Activated CD8-positive, alpha-beta T cell treated with anti-CD3 and anti-CD28 coated beads for 36 hours (primary cell): ENCODE measurements around the gene SART3. TPM values are rescaled to one million over a fixed set of nuclear protein-coding genes. Genes with fewer than 3 reads are reported as not detected.

ENCODE experiments used
- ATAC-seq: fragments of 200-7000 bp; cut with Tn5 transposase; one replicate; pipeline ENCODE4 v1.10.0; 2021; ENCODE audit warnings: mild to moderate bottlenecking, moderate library complexity
- CTCF ChIA-PET: fragments of 350-600 bp; sonication (Branson Sonifier 250); formaldehyde crosslinking; loops from one replicate; lab custom pipeline; 2021; ENCODE audit warnings: antibody characterized with exemption; lab: Charles Lee
- POLR2A ChIA-PET: fragments of 350-600 bp; sonication (Branson Sonifier 250); formaldehyde crosslinking; loops from one replicate; lab custom pipeline; 2021; ENCODE audit warnings: antibody characterized with exemption; lab: Charles Lee
- DNase-seq: peaks from one replicate; pipeline ENCODE4 v3.0.0-alpha.2; 2020
- H3K27ac Mint-ChIP-seq: one replicate; pipeline ENCODE4 v1.8.0; 2021; ENCODE audit warnings: mild to moderate bottlenecking, mixed read lengths
- H3K27me3 Mint-ChIP-seq: one replicate; pipeline ENCODE4 v1.8.0; 2021; ENCODE audit warnings: mixed read lengths
- H3K36me3 Mint-ChIP-seq: one replicate; pipeline ENCODE4 v1.8.0; 2021; ENCODE audit warnings: low read depth, mixed read lengths
- H3K4me1 Mint-ChIP-seq: one replicate; pipeline ENCODE4 v1.8.0; 2021; ENCODE audit warnings: low read depth, mixed read lengths
- H3K4me3 Mint-ChIP-seq: one replicate; pipeline ENCODE4 v1.8.0; 2021; ENCODE audit warnings: mild to moderate bottlenecking, moderate library complexity, mixed read lengths
- H3K9me3 Mint-ChIP-seq: one replicate; pipeline ENCODE4 v1.8.0; 2021; ENCODE audit warnings: mixed read lengths
- CTCF ChIP-seq: fragments of 200-600 bp; IDR thresholded peaks from one replicate; pipeline ENCODE4 v1.8.0; 2022; ENCODE audit warnings: antibody characterized with exemption, mild to moderate bottlenecking
- intact Hi-C: fragments of 100-400 bp; cut with micrococcal nuclease; formaldehyde crosslinking; loops from one replicate; pipeline ENCODE4 v1.10.0; 2022
- total RNA-seq, 2 experiments: library from RNA; stranded (reverse); gene quantifications; one replicate each; pipeline ENCODE4 v1.2.3, GENCODE V29; 2021

SART3 gene
- total RNA-seq, 2 experiments from 2014 or later = 80.1 to 81.4 TPM

- ATAC-seq (no peak), DNase-seq (no peak)
- intact Hi-C loops = no loop called here
- no peak overlapping the region for H3K27ac Mint-ChIP-seq
- CTCF ChIA-PET = interaction anchor here (0.9 to 24.3 kb wide), 5 partner anchors 9 to 93 kb away, joined by 3 to 645 read pairs (median 6); partner anchors contain the start of genes ISCU and SELPLG
- POLR2A ChIA-PET = interaction anchor here (7.4 to 14.9 kb wide), 2 partner anchors 45 to 59 kb away, joined by 70 to 225 read pairs; partner anchors contain the start of gene SELPLG
- no peaks in the 10 kb centered on the region for H3K27me3 Mint-ChIP-seq
- H3K9me3 Mint-ChIP-seq = no peaks in the 10 kb centered on the region
- peaks cover 88% of the 10 kb centered on the region for H3K4me1 Mint-ChIP-seq
- H3K36me3 Mint-ChIP-seq = peaks cover 35% of the 10 kb centered on the region
- no peak overlapping the region for H3K4me3 Mint-ChIP-seq
- TF ChIP-seq CTCF = no peak
Observed at GRCh38 chr12:108571609-108572165, 10.7 kb upstream of the SART3 start.

GRCh38 chr12:108570743-108571608, 10.0 kb upstream of the SART3 start:
- Mint-ChIP-seq H3K4me1 (peaks cover 90% of the 10 kb centered on the region), H3K27me3 (no peaks in the 10 kb centered on the region), H3K36me3 (peaks cover 42% of the 10 kb centered on the region), H3K9me3 (no peaks in the 10 kb centered on the region), H3K27ac (peak overlapping the region; percentile 27), H3K4me3 (no peak overlapping the region)
- intact Hi-C loops = no loop called here
- TF ChIP-seq CTCF = peak; percentile 41
- ATAC-seq = no peak
- no peak for DNase-seq
- ChIA-PET POLR2A (interaction anchor here (7.4 to 14.9 kb wide), 2 partner anchors 46 to 60 kb away, joined by 70 to 225 read pairs; partner anchors contain the start of gene SELPLG), CTCF (interaction anchor here (0.7 to 24.3 kb wide), 11 partner anchors 8 to 233 kb away, joined by 3 to 645 read pairs (median 4); partner anchors contain the start of genes ISCU and SELPLG)

GRCh38 chr12:108568338-108569154, 7.6 kb upstream of the SART3 start:
- intact Hi-C loops = loop anchor here (2.0 to 10.0 kb wide), 2 partner anchors 48 to 386 kb away; no protein-coding TSS in a partner anchor
- H3K36me3 Mint-ChIP-seq = peaks cover 57% of the 10 kb centered on the region
- peak overlapping the region; percentile 56 for H3K4me3 Mint-ChIP-seq
- no peaks in the 10 kb centered on the region for H3K9me3 Mint-ChIP-seq
- no peaks in the 10 kb centered on the region for H3K27me3 Mint-ChIP-seq
- peak overlapping the region; percentile 90 for H3K27ac Mint-ChIP-seq
- TF ChIP-seq CTCF = no peak
- peaks cover 88% of the 10 kb centered on the region for H3K4me1 Mint-ChIP-seq
- POLR2A ChIA-PET = interaction anchor here (1.0 to 14.9 kb wide), 5 partner anchors 9 to 290 kb away, joined by 3 to 225 read pairs (median 4); partner anchors contain the start of gene SELPLG
- DNase-seq (peak; percentile 90), ATAC-seq (peak; percentile 88)
- CTCF ChIA-PET = interaction anchor here (0.6 to 24.3 kb wide), 9 partner anchors 11 to 235 kb away, joined by 3 to 645 read pairs (median 6); partner anchors contain the start of gene SELPLG

GRCh38 chr12:108567406-108568337, 6.7 kb upstream of the SART3 start:
- ChIA-PET CTCF (interaction anchor here (0.8 to 24.3 kb wide), 9 partner anchors 11 to 236 kb away, joined by 3 to 645 read pairs (median 6); partner anchors contain the start of gene SELPLG), POLR2A (interaction anchor here (1.0 to 14.9 kb wide), 5 partner anchors 10 to 291 kb away, joined by 3 to 225 read pairs (median 6); partner anchors contain the start of gene SELPLG)
- peak overlapping the region; percentile 56 for H3K4me3 Mint-ChIP-seq
- DNase-seq = no peak
- H3K27ac Mint-ChIP-seq = peak overlapping the region; percentile 90
- TF ChIP-seq CTCF = no peak
- H3K4me1 Mint-ChIP-seq = peaks cover 82% of the 10 kb centered on the region
- H3K27me3 Mint-ChIP-seq = no peaks in the 10 kb centered on the region
- no peak for ATAC-seq
- intact Hi-C loops = loop anchor here (2.0 to 10.0 kb wide), 2 partner anchors 49 to 387 kb away; no protein-coding TSS in a partner anchor
- H3K9me3 Mint-ChIP-seq = no peaks in the 10 kb centered on the region
- H3K36me3 Mint-ChIP-seq = peaks cover 57% of the 10 kb centered on the region
